IPS-NIHi11 (cell line): Measurements from ENCODE around the gene GRK5.

Experiments used
- DNase-seq: peaks from one replicate; pipeline ENCODE4 v3.0.0; 2012; ENCODE audit warnings: mixed read lengths, low spot score

Gene GRK5

DNA sequence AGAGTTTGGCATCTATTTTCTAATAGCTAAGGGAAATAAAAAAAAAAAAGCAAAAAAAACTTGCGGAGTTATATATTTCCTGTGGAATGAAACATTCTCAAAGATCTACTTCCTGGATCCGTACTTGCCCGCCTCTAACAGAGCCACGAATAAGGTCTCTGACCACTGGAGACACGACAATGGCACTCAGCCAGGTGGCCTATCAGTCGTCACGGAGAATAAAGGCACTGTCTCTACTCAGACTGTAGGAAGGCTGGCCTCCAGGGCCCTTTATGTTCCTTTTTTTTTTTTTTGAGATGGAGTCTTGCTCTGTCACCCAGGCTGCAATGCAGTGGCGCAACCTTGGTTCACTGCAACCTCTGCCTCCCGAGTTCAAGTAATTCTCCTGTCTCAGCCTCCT lies 276.5 kb downstream of the GRK5 start:
- DNase-seq, result no peak

DNA sequence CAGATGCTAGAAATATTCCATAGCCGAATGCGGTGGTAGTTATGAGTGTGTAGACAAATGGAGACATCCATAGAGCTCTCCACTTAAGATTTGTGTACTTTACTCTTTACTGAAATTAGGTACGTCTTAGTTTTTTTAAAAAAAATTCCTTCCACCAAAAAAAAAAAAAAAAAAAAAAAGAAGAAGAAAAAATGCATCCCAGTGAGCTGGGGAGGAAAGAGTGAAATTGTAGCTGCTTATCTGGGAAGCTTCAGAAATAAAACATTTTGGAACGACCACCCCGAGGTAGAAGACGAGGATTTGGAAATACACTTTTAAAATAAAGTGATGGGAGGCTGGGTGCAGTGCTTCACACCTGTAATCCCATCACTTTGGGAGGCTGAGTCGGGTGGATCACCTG lies 281.3 kb downstream of the GRK5 start:
- no peak for DNase-seq

DNA sequence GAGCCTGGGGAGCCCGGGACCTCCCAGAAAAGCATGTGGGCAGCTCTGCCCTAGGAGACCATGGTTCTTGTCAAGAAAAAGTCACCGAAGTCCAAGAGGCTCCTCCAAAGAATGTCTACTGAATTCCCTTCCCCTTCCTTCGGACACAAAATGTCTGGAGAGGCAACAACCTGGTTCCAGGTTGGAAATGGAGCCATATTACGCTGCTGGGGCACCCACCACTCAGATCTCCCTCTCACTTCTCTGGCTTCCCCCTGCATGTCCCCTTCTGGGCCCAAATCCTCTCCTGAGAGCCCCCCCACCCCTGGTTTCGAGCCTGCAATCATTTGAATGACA lies 282.6 kb downstream of the GRK5 start:
- no peak for DNase-seq

DNA sequence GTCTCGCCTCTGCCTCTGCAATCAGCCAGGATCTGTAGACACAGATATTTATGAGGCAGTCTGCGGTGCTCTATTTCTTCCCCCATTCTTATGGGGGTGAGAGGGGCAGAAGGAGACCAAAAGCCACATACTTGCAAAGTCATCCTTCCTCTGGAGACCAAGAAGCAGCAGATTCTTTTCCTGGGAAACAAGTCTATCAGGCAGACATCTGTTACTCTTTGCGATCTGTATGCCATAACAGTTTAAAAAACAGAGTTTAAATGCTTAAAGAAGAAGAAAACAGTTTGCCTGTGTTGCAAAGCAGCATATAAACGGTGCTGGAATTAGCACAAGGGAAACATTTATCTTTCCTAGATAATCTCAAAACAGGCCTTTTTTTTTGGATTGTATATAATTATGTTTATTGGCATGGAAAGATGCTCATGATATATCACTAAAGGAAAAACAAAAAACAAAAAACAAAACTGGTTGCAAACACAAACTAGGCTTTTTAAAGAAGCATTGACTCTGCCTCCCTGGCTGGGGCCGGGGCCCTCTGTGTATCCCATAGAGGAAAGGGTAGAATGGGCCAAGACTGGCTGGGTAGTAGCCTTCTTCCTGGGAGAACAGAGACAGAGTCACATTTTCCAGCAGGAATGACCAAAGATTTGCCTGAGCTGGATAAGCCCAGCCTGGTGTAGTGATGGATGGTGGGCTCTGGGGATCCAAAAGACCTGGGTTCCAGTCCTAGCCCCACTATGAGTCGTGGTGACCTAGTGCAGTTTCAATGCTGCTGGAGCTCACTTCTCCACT lies 284.8 kb downstream of the GRK5 start:
- DNase-seq, result no peak

DNA sequence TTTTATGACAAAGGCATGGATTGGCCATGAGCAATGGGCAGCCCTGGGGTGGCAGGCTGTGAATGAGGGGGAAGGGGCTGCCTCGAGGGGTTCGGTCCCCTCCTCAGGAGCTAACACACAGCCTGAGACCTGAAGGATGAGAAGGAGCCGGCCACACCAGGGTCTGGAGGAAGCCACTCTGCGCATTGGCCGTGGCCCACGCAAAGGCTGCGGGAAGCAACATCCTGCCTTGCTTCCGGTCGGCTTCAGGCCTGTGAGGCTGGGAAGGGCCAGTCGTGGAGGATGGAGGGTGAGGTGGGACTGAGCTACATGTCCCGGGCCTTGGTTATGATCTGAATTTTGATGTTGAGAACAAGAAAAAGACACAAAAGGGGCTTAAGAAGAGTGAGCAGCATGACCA lies 285.8 kb downstream of the GRK5 start:
- no peak for DNase-seq

DNA sequence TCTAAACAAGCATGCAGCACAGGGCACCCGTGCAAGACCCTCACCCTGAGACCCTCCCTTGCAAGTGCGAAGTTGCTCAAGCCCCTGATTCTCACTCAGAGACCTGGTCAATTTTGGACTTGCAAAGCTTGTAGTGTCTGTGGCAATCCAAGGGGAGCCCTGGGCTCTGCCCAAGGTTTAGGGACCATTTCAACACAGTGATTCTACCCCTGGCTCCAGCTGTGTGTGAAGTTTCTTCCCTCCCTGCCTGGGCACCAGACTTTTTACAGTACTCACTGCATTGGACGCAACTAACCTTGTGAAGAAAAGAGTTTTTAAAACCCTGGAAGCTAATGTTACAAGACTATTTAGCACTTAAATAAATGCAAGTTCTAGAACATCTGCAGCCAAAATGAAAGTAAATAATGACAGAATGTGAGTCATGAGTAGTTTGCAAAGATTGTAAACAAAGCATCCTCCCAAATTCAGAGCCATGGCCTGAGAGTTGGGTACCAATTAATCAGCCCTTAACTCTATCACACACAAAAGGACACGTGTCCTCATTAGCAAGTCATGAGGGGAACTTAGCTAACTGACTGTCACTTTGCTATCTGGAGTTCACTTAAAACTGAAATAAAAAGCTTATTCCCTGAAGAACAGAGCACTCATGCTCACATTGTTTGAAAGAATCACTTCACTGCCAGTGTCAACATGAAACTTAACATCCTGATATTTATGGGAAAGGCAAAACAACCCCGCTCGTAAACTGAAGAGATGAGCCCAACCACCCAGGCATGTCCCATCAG lies 287.1 kb downstream of the GRK5 start:
- no peak for DNase-seq

DNA sequence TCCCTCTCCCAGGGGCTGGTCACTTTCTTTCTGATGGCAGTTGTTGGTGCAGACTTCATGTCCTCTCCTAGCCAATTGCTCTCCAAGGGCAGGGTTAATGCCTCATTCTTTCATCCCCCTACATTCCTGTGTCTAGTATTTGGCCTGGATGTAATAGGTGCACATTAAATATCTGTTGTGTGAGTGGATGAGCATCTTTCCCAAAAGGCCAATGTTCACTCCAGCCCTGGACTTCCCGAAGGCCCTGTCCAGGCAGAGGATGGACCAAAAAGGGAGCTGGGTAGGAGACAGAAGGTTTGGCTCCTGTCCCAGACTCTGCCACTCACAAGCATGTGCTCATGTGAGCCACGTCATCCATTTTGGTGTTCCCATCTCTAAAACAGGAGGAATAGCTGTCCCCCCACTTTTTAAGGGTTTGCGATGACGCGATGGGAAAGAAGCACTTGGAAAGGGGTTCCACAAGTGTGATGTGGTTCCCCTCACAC lies 287.7 kb downstream of the GRK5 start:
- no peak for DNase-seq

DNA sequence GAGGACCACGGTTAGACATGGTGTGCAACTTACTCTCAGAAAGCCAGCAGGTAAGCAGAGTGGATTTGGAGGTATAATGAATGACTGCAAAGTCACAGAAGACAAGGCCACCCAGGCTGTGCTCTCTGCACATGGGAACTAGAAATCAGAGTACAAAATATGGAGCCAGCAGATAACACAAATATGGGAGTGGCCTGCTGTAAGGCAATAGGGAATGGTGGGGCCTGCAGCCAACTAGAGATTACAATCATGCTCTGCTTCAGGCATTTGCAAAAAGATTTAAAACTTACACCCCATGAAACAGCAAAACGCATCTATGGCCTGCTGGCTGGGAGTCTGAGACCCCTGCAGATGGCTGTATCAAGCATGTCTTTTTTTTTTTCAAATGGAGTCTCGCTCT lies 288.2 kb downstream of the GRK5 start:
- no peak for DNase-seq

DNA sequence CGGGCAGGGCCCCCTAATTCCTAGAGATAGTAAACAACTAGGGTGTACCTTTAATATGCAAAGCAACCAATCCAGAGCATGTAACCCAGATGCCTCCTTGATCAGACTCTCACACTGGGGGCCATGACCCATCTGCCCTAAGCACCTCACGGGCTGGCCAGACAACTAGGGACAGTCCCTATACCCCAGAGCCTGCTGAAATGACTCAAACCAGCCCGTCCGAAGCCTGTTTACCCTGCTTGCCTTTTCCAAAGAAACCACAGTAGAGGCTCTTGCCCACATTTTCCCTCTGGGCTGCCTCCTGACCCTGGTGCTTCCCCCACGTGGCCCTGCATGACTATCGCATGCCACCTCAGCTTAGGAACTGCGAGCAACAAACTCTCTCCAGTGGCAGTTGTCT lies 288.9 kb downstream of the GRK5 start:
- DNase-seq, result no peak

DNA sequence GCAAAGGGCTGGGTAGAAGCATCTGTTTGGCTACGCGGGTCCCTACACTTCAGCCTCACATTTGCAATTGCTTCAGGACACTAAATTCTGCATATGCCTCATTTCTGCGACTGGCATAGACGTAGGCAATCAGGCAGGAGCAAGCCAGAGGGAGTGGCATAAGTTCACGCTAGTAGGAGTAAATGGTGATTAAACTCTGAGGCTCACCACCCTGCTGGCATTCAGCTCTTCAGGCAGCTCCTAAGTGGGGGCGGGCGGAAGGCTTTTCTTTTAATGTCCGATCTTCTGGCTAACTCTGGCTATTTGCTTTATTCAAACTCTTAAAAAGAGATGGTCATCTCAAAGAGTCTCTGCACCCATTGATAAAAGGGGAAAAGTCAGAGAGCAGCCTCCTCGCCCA lies 289.9 kb downstream of the GRK5 start:
- no peak for DNase-seq

DNA sequence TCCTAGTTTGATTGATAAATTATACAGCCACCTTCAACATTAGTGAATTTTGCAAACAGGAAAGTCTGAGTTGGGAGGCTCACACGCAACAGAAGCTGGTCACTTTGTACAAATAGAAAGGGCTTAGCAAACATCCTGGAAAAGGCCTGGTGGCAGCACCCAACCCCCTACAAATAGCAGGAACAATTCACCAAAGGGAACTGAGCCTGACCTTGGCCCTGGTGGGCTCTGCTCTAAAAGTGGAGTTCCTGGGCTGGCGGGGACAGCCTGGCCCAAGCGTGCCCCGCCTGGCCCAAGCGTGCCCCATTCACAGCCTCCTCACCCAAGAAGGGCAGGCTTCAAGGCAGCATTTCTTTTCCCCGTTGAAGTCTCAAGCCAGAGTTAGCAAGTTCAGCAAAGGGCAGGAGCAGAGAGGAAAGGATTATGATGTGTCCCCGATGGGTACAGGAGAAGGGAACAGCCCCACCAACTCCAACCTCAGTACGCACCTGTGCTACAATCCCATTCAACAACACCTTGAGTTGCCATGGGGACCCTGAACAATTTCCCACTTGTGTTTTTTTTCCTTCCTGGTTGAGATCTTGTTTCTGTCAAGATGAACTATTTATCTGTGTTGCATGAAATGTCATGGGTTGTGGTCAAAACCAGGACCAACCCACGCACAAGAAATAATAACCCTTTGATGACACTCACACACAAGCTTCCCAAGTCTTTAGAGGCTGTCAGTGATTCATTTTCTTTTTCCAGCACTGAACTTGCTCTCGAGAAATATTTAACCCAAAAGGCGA lies 291.7 kb downstream of the GRK5 start:
- DNase-seq, result no peak

DNA sequence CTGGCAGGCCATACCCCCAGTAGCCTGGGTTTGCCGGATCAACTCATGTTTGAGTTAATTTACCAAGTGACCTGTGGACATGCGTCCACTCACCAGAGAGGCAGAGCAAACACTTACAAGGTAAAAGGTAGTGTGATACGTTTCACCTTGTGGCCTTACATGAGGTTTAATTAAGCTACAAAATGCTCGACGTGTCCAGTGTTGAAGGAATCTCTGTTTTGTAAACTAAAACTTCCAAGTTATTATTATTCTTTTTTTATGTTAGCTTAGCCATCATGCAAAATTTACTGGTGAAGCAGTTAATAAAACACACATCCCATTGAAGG lies 292.3 kb downstream of the GRK5 start:
- no peak for DNase-seq

DNA sequence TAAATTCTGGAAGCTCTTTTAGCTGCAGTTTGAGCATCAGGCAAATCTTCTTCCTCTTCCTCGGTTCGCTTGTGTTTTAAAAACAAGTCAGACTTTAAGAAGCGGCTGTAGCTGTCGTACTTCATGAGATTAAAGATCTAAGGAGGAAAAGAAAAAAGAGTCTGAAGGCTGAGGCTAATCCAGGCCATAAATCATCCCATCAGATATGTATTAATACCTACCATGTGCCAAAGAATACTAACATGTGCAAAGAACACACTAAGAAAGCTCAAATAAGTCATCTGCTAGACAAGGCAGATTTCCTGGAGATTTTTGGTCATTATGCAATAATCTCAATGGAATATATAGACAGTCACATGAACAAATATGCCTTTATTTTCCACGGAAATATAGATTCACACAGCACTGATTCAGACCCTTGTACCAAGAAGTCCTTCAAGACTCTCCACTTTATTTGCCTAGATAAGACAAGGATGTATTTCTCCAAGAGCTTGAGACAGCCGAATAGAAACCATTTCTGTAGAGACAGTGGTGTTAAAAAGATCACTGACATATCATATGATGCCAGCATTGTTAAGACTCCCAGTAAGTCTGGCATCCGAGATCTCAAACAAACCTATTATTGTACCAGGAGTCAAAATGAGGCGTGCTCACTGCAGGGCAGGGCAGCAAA lies 292.9 kb downstream of the GRK5 start:
- no peak for DNase-seq

DNA sequence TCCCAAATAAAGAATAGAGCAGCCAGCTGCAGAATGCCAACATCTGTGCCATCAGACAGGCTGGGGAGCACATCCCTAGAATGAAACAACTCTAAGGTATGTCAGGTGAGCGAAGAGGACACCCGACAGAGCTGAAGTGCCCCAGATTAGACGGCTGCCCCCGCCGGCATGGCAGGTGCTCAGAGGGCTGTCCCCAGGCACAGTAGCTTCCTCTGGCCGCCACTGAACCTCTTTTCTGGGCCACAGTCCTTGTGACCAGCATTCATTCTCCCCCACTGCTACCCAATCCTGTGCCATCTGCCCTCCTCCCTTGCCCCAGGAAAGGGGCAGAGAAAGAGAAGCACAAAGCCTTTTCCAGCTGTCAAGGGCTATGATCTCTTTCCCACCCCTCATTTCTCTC lies 293.4 kb downstream of the GRK5 start:
- DNase-seq, result no peak

DNA sequence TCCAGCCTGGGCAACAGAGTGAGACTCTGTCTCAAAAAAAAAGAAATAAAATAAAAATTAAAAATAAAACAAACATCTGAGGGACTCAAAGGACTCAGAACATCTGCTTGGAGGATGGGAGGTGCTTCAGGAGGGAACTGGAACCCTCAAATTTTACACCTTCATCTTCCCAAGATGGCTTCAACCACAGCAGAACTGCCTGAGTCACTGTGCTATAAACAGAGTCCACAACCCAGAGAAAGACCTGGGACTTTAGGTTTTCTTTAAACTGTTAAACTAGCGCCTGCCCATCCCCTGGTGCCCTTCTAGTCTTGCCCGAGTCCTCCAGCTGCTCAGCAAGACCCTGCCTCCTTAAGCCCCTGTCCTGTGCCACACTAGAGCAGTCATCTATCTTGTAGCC lies 294.3 kb downstream of the GRK5 start:
- no peak for DNase-seq

DNA sequence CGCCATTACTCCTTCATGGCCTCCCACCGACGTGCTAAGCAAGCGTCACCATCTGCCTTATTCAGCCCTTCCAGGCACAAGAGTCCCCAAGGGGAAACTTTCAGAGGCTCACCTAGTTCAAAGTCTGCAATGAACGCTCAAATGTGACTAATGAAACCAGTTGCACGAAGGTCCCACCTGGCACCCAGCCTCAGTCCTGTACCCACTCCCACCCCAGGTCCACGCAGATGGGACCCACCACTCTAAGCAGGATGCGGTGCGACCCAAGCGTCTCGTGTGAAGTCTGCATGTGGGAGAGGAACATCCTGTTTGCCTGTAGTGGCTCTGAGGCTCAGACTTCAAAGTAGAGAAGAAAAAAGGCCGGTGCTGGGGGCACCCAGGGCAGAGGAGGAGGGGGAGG lies 294.8 kb downstream of the GRK5 start:
- DNase-seq, result no peak

DNA sequence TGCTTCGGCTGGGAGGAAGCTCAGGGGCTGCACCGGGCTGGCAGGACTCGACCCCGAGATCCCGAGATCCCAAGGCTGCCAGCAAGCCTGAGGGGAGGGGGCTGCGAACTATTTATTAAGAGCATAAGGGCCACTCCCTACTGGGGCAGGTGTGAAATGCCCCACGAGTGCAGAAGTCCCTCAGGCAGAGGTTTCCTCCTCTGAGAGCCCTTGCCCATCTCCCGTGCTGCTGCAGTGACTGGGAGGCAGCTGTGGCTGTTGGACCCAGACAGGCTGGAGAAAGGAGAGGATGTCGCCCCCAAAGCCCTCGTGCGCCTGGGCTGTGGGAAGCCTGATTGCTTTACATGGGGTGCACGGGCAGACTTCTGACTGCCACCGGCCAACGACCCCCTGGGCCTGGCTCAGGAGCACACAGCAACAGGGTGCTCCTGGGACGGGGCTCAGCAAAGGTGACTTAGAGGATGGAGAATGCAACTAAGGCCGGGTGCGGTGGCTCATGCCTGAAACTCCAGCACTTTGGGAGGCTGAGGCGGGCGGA lies 295.3 kb downstream of the GRK5 start:
- no peak for DNase-seq

DNA sequence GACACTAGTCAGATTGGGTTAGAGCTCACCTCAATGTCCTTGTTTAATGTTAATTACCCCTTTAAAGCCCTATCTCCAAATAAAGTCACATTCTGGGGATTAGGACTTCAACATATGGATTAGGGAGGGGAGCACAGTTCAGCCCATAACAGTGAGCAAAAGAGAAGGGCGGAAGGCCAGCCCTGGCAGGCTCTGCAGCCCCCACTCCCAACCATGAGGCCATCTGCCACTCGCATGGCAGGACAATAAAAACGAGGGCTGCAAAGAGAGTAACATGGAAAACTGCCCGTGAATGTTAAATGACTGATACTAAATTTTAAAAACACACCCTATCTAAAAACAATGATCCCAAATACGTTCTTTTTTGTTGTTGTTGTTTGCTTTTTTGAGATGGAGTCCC lies 296.4 kb downstream of the GRK5 start:
- no peak for DNase-seq

DNA sequence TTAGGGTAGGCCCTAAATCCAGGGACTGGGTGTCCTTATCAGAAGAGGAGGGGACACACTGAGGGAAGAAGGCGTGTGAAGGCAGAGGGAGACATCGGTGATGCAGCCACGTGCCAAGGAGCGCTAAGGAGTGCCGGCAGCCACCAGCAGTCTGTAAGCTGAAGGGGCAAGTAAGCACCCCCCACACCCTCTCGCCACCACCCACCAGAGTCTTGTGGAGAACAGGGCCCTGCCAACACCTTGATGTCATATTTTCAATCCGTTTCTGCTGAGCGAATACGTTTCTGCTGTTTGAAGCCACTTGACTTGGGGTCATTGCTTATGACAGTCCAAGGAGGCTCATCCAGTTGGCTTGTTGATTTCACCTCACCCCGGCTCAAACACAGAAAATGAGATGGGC lies 297.3 kb downstream of the GRK5 start:
- no peak for DNase-seq

DNA sequence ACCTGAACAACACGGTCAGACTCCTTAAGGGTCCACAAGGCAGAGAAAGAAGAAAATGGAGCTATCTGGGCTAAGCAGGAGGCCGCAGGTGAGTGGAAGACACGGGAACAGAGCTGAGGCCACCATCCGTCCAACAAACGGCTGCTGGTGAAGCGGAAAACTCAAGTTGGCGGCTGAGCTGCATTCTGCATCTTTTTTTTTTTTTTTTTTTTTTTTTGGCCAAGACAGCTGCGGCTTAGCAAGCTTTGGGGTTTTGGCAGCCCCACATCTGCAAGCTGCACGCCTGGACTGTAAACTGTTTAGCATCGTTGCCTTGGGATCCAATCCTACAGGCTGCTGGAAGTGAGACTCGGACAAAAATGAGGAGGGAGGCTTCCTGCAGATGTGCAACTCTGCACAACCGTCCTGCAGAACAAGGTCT lies 297.8 kb downstream of the GRK5 start:
- DNase-seq, result no peak
